Esophagus muscularis mucosa (tissue), 3 donors: ENCODE data around the gene VPS26C.

Experiments used
- POLR2A ChIP-seq: fragments of 450-650 bp; IDR thresholded peaks from one replicate; pipeline ENCODE4 v1.6.1; 2017; ENCODE audit warnings: antibody characterized with exemption, moderate library complexity, mild to moderate bottlenecking, low read depth
- TF ChIP-seq, protein P1 (sequence below), 3 experiments: fragments of 200-600 bp in 2 of 3; fragments of 450-650 bp in 1 of 3; sonication (generic) in 2 of 3; IDR thresholded peaks; one replicate each; pipeline ENCODE4 v1.5.1; 2017 to 2019; ENCODE audit warnings: antibody characterized with exemption in 3 of 3, mild to moderate bottlenecking in 2 of 3, moderate library complexity in 1 of 3

DNA sequence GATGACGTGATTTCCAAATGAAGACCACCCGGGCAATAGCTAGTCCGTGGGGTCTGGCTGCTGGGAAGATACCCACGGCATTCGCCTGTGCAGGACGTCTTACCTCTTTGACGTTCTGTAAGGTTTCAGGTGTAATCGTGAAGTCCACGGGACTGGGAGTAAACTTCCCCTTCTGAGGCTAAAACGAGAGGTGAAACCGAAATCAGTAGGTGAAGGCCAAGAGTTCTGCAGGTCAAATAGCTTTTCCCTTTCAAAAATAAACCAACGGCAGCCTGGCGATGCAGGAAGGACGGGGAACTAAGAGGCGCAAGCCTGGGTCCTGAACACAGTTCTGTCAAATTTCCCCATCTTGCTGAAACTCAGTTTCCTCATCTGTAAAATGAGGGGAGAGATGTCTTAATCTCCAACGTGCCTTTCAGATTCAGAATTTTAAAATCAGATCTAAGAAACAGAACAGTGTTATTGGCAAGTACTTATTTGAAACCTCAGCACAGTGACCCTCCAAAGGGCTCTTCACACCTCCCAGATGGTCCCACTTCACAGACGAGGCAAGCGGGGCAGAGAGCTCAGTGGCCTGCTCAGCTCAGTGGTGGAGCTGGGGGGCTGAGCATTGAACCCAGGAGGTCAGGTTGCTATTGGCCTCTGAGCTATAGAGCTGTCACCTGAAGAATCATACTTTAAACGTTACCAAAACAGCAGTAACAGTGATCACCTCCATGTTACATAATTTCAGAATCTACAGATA, 34.7 kb downstream of the VPS26C start:
- TF ChIP-seq, protein P1, sequence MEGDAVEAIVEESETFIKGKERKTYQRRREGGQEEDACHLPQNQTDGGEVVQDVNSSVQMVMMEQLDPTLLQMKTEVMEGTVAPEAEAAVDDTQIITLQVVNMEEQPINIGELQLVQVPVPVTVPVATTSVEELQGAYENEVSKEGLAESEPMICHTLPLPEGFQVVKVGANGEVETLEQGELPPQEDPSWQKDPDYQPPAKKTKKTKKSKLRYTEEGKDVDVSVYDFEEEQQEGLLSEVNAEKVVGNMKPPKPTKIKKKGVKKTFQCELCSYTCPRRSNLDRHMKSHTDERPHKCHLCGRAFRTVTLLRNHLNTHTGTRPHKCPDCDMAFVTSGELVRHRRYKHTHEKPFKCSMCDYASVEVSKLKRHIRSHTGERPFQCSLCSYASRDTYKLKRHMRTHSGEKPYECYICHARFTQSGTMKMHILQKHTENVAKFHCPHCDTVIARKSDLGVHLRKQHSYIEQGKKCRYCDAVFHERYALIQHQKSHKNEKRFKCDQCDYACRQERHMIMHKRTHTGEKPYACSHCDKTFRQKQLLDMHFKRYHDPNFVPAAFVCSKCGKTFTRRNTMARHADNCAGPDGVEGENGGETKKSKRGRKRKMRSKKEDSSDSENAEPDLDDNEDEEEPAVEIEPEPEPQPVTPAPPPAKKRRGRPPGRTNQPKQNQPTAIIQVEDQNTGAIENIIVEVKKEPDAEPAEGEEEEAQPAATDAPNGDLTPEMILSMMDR (IDR thresholded peaks at IDR 0.05): no peak
- no peak for TF ChIP-seq POLR2A
